GM12873 (cell line): ENCODE measurements around the gene KCNK10.
A peak's percentile ranks its signal among the peaks of the same experiment; 100 is the strongest.

ENCODE experiments used
- TF ChIP-seq, protein P1 (sequence below): IDR thresholded peaks from 2 replicates; pipeline ENCODE4 v1.5.1; 2012; ENCODE audit warnings: low read depth, mild to moderate bottlenecking, moderate library complexity, low read length, control low read depth; ENCODE audit not compliant: insufficient read depth; ENCODE audit errors: missing control alignments

Gene KCNK10

DNA sequence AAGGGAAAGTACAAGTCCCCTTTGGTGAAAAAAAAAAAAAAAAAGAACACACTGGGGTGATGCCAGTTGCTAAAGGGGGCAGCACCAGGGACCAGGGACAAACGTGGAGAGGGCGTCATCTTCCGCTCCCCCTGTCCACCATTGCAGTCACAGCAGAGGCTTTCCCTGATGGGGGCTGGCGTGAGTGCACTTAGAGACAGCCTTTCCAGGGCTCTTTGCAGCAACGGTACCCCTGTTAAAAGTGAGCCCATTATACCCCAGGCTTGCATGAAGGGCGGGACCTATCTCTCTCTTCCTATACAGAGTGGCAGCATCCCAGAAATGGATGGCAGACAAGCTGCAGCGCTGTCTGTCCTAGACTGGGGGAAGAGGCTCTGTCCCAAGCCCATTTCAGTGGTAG lies 155.0 kb downstream of the KCNK10 start:
- TF ChIP-seq, protein P1, sequence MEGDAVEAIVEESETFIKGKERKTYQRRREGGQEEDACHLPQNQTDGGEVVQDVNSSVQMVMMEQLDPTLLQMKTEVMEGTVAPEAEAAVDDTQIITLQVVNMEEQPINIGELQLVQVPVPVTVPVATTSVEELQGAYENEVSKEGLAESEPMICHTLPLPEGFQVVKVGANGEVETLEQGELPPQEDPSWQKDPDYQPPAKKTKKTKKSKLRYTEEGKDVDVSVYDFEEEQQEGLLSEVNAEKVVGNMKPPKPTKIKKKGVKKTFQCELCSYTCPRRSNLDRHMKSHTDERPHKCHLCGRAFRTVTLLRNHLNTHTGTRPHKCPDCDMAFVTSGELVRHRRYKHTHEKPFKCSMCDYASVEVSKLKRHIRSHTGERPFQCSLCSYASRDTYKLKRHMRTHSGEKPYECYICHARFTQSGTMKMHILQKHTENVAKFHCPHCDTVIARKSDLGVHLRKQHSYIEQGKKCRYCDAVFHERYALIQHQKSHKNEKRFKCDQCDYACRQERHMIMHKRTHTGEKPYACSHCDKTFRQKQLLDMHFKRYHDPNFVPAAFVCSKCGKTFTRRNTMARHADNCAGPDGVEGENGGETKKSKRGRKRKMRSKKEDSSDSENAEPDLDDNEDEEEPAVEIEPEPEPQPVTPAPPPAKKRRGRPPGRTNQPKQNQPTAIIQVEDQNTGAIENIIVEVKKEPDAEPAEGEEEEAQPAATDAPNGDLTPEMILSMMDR = no peak

DNA sequence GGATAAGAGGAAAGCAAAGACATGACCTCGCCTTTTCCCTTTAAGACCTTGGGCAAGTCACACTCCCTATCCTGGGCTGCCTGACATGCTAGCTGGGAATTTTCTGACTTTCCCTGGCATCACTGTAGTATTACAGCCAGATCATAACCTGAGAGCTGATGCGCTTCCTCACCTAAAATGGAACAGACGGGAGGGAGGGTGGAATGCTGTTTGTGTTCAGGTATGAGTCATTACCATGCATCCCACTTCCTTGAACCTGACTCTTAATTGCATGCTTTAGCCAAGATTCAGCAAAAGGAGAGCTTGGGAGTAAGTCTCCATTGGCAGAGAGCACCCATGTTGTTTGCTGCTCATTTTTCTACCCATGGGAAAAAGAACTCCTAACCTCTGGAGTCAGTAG lies 156.5 kb downstream of the KCNK10 start:
- TF ChIP-seq, protein P1 = no peak

DNA sequence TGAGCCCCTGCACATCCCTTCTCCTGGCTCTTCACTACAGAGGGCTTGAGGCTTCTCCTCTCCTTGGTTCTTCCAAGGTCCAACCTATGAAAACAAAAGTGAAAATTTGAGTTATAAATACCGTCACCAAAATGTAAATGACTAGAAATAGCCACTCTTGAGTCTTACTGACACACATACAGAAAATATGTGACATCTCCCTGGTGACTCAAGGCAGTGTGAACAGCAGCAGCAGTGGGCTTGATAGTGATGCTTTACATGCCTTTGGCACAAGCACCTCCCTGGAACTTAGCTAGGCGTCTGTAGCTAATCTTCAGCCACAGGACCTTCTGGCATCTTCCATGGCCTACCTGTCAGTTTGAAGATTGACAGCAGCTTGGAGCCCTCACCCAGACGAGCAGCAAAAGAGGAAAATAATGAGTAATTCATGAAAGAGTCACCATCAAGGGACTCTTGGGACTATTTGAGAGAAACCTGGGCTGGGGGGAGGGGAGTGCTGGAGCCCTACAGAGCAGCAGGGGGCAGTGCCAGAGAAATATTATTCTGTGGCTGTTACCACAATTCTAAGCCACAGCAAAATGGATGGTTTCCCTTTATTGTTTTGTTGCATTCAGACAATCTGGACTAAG lies 158.0 kb downstream of the KCNK10 start:
- TF ChIP-seq, protein P1 = peak; percentile 26

DNA sequence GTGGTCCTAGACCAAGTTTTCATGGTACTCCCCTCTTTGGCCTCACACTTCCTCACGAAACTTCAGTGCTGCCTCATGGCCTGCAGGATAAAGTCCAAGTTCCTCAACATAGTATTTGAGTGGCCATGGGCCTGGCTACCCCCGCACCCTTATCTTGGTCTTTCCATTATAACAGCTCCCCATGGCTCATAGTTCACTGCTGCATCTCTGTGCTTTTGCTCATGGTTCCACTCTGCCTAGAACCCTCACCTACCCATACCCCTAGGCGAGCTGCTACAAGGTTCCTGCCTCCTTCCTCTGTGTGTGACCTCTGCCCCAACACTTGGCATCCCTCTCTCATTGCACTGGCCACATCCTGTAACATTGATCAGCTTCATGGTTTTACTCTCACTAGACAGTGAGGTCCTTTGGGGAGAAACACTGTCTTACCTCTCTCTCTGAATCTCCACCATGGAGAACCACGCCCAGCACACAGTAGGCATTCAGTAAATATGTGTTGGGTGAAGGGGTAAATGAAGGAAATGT lies 159.3 kb downstream of the KCNK10 start:
- TF ChIP-seq, protein P1 = no peak

DNA sequence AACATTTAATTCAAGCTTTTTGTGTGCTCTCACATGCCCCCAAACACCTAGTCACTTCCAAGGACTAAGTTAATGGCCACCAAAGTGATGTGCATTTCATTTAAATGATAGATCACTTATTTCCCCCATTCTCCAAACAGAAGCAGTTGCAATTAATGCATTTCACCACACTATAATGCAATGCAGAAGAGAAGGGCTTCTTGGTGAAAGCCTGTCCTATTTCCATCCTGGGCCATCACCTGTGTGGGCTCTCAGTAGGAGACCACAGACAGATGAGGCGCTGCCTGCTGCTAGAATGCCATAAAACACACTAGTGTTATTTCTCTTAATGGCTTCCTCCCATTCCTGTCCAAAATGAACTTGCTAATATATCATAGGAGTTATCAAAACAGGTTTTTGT lies 166.9 kb downstream of the KCNK10 start:
- TF ChIP-seq, protein P1 = no peak

DNA sequence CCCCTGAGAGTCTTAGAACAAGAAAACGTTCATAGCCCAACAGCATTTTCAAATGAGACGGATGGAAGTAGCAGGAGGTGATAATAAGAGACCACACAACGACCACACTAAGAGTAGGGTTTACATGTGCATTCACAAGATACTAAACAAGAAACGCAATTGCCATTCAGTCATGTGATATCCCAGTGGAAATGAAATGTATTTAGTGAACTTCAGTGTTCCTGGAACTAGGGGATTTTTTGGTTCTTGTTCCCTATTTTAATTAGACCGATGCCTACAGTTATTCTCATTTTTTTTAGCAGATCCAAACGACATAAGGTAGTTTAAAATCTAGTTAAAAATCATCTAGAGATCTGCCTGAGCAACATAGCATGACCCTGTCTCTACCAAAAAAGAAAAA lies 168.1 kb downstream of the KCNK10 start:
- TF ChIP-seq, protein P1 = no peak

DNA sequence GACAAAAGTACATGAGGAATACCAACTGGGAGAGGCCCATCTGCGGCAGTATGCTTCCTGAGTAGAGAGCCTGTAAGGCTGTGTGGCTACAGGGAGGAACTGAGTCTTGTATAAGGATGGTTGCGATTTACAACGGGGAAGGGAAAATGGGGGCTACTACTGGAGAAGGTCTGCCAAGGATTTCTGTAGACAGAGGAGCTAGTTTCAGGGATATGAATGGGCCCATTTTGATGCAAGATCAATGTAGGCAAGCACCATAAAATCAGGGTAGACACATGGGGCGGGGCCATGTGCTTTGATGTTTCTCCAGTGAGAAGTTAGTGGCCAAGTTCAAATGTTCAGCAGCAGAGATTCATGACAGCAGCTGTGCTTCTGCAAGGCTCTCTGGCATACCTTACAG lies 168.7 kb downstream of the KCNK10 start:
- TF ChIP-seq, protein P1 = no peak
